Spleen (tissue), 11 donors: ENCODE data around the gene MISP. TPM values are rescaled to one million over a fixed set of nuclear protein-coding genes. Genes with fewer than 3 reads are reported as not detected.
"Not testable (repeated sequence)": the region's sequence is repeated elsewhere in the genome, so short reads cannot be mapped to it uniquely, and the experiment has no call there.

Experiments used
- DNase-seq: peaks from one replicate; pipeline ENCODE4 v3.0.0-alpha.2; 2020
- H3K27ac ChIP-seq, 8 donors: fragments of 200-600 bp; sonication (generic) in 7 of 8; 1 replicate in 4 of 8; 2 replicates in 4 of 8; pipeline versions ENCODE4 v1.5.0 to v1.8.0; 2016 to 2021; ENCODE audit warnings: inconsistent platforms in 4 of 8, mild to moderate bottlenecking in 4 of 8, moderate library complexity in 1 of 8
- H3K27me3 ChIP-seq, 7 donors: fragments of 200-600 bp; sonication (generic) in 6 of 7; replicated peaks in 1 of 7; 1 replicate in 4 of 7; 2 replicates in 3 of 7; pipeline versions ENCODE4 v1.5.0 to v1.8.0; 2016 to 2021; ENCODE audit warnings: inconsistent platforms in 3 of 7, mild to moderate bottlenecking in 1 of 7
- H3K36me3 ChIP-seq, 6 donors: fragments of 200-600 bp; sonication (generic) in 5 of 6; 1 replicate in 4 of 6; 2 replicates in 2 of 6; pipeline versions ENCODE4 v1.5.0 to v1.8.0; 2016 to 2021; ENCODE audit warnings: inconsistent platforms in 2 of 6
- H3K4me1 ChIP-seq, 6 donors: fragments of 200-600 bp; sonication (generic) in 5 of 6; 1 replicate in 3 of 6; 2 replicates in 3 of 6; pipeline versions ENCODE4 v1.5.0 to v1.8.0; 2016 to 2021; ENCODE audit warnings: inconsistent platforms in 3 of 6
- H3K4me3 ChIP-seq, 8 donors: fragments of 200-600 bp; sonication (generic) in 7 of 8; 1 replicate in 4 of 8; 2 replicates in 4 of 8; pipeline versions ENCODE4 v1.5.0 to v1.8.0; 2016 to 2021; ENCODE audit warnings: inconsistent platforms in 4 of 8, mild to moderate bottlenecking in 4 of 8, moderate library complexity in 2 of 8
- H3K9me3 ChIP-seq, 8 donors: fragments of 200-600 bp; sonication (generic) in 7 of 8; 1 replicate in 4 of 8; 2 replicates in 4 of 8; pipeline versions ENCODE4 v1.5.0 to v1.8.0; 2016 to 2021; ENCODE audit warnings: inconsistent platforms in 4 of 8
- CTCF ChIP-seq, 11 experiments: fragments of 200-600 bp in 7 of 11; fragments of 450-650 bp in 4 of 11; sonication (generic) in 4 of 11; IDR thresholded peaks in 8 of 11; conservative IDR thresholded peaks in 3 of 11; 1 replicate in 7 of 11; 2 replicates in 4 of 11; pipeline versions ENCODE4 v1.4.0 to v1.8.0; 2016 to 2021; ENCODE audit warnings: antibody characterized with exemption in 11 of 11, inconsistent platforms in 4 of 11, mild to moderate bottlenecking in 1 of 11
- POLR2A ChIP-seq, 3 donors: fragments of 450-650 bp; IDR thresholded peaks; one replicate each; pipeline ENCODE4 v1.5.1; 2017; ENCODE audit warnings: antibody characterized with exemption in 3 of 3, mild to moderate bottlenecking in 1 of 3
- POLR2AphosphoS5 ChIP-seq, 3 donors: sonication (generic); formaldehyde crosslinking; IDR thresholded peaks; one replicate each; pipeline ENCODE4 v1.5.1; 2017; ENCODE audit warnings: antibody characterized with exemption in 3 of 3
- WGBS, 5 donors: extraction: QIAGEN DNeasy Blood & Tissue Kit in 3 of 5; methylation state at CpG; one replicate each; pipeline versions ENCODE4 v1.1.5 to v1.1.7; 2013 to 2018; 5-methylcytosine and 5-hydroxymethylcytosine counted together
- intact Hi-C: fragments of 100-400 bp; cut with DNase I; formaldehyde crosslinking; loops from one replicate; pipeline ENCODE4 v1.15.0; 2023; ENCODE audit warnings: low total_unique reads
- polyA plus RNA-seq, 3 donors: library from polyadenylated mRNA; stranded (reverse); fragments of 200-250 nt; gene quantifications; one replicate each; pipeline ENCODE4 v1.2.1, GENCODE V29; 2013
- total RNA-seq, 7 donors: library from RNA; depleted of rRNA in 3 of 7; stranded (reverse); fragments of >200 nt in 3 of 7; fragmentation: NEBNext Ultra II Directional in 4 of 7; extraction: Animal tissue kit (Norgen Biotek cat#: 25700) in 4 of 7; gene quantifications; one replicate each; pipeline versions ENCODE4 v1.1.0 to v1.2.1, GENCODE V29; 2016 to 2021
- donor health status: healthy with polysubstance abuse.
- donor health status: DM: no; HTN: no; CAD: no; lungs with moderate emphysema.
- donor health status: DM: no; HTN: no; CAD: no.
- donor health status: Bipolar disorder and iron deficiency.
- donor health status: healthy.
- donor health status: DM: no; HTN: no; CAD: no.
- donor health status: DM: yes; HTN: yes; CAD: no.

MISP gene
- total and polyA plus RNA-seq, 10 donors: 0.13 TPM; not detected in 9

- Histone ChIP-seq H3K27ac (no peak overlapping the region), H3K27me3 (peaks cover 0 to 4% (median 0%) of the 10 kb centered on the region in 7 donors), H3K4me3 (no peak overlapping the region), H3K9me3 (peaks cover 0 to 19% (median 11%) of the 10 kb centered on the region in 8 donors), H3K36me3 (peaks cover 0 to 14% (median 0%) of the 10 kb centered on the region in 6 donors), H3K4me1 (peaks cover 0 to 15% (median 6%) of the 10 kb centered on the region in 6 donors)
- TF ChIP-seq POLR2AphosphoS5 (IDR thresholded peaks at IDR 0.05) (peak in 1 of 3 donors; percentile 11), CTCF (IDR thresholded peaks at IDR 0.05 in 8 of 11, conservative IDR thresholded peaks at IDR 0.05 in 3 of 11) (no peak)
- 88 to 95% (median 92%) methylated on average over 15 to 36 of the region's 36 CpGs for WGBS, 5 donors
- intact Hi-C loops: loop anchor here (10.0 kb wide), 1 partner anchor 155 kb away; the partner anchor contains the start of gene HCN2
- DNase-seq: no peak
Observed at GRCh38 chr19:739998-740715, 10.8 kb upstream of the MISP start.

GRCh38 chr19:740816-741505 is 10.0 kb upstream of the MISP start:
- H3K27me3 ChIP-seq, DNase-seq, H3K4me3 ChIP-seq, intact Hi-C loops, H3K27ac ChIP-seq: not testable (repeated sequence)
- WGBS, 5 donors: 83 to 89% (median 87%) methylated on average over 15 to 16 of the region's 16 CpGs
- Histone ChIP-seq H3K36me3 (peaks cover 0 to 12% (median 0%) of the 10 kb centered on the region in 6 donors), H3K9me3 (peaks cover 0 to 24% (median 11%) of the 10 kb centered on the region in 8 donors), H3K4me1 (peaks cover 0 to 20% (median 7%) of the 10 kb centered on the region in 6 donors)

- 73 to 77% (median 74%) methylated on average over 16 to 19 of the region's 19 CpGs for WGBS, 5 donors
- intact Hi-C loops: no loop called here
- H3K27me3 ChIP-seq: peaks cover 0 to 4% (median 0%) of the 10 kb centered on the region in 7 donors
- DNase-seq: no peak
- peaks cover 0 to 31% (median 12%) of the 10 kb centered on the region in 8 donors for H3K9me3 ChIP-seq
- no peak overlapping the region for H3K27ac ChIP-seq
- TF ChIP-seq POLR2AphosphoS5 (IDR thresholded peaks at IDR 0.05) (no peak), POLR2A (IDR thresholded peaks at IDR 0.05) (no peak), CTCF (IDR thresholded peaks at IDR 0.05 in 8 of 11, conservative IDR thresholded peaks at IDR 0.05 in 3 of 11) (peak in 1 of 11 experiments; percentile 25)
- H3K4me3 ChIP-seq: no peak overlapping the region
- H3K4me1 ChIP-seq: peaks cover 0 to 20% (median 7%) of the 10 kb centered on the region in 6 donors
- peaks cover 0 to 8% (median 0%) of the 10 kb centered on the region in 6 donors for H3K36me3 ChIP-seq
Observed at GRCh38 chr19:741506-742131, 9.3 kb upstream of the MISP start.

GRCh38 chr19:742540-743075 is 8.3 kb upstream of the MISP start:
- no peak for TF ChIP-seq POLR2AphosphoS5 (IDR thresholded peaks at IDR 0.05)
- Histone ChIP-seq H3K9me3 (peaks cover 0 to 41% (median 20%) of the 10 kb centered on the region in 8 donors), H3K36me3 (peaks cover 0 to 17% (median 0%) of the 10 kb centered on the region in 6 donors), H3K4me1 (peaks cover 0 to 15% (median 7%) of the 10 kb centered on the region in 6 donors), H3K27ac (peak overlapping the region in 3 of 8 donors; percentile 13 to 21 (median 17)), H3K4me3 (no peak overlapping the region), H3K27me3 (peaks cover 0 to 3% (median 0%) of the 10 kb centered on the region in 7 donors)
- no peak for DNase-seq
- intact Hi-C loops: no loop called here
- WGBS, 5 donors: 93 to 96% (median 94%) methylated on average over 24 of the region's 24 CpGs
